GM23248 (cell line): ENCODE results near the gene PPP1R26. TPM values are rescaled to one million over a fixed set of nuclear protein-coding genes. Genes with fewer than 3 reads are reported as not detected.
"Not testable (repeated sequence)": the region's sequence is repeated elsewhere in the genome, so short reads cannot be mapped to it uniquely, and the experiment has no call there.

ENCODE experiments used
- DNase-seq: peaks from one replicate; pipeline ENCODE4 v3.0.0-alpha.2; 2015
- H2AFZ ChIP-seq: fragments of 200-600 bp; sonication (generic); 2 replicates; pipeline ENCODE4 v1.6.1; 2016; ENCODE audit warnings: antibody characterized with exemption
- H3F3A ChIP-seq: fragments of 200-600 bp; sonication (generic); 2 replicates; pipeline ENCODE4 v1.6.1; 2016; ENCODE audit warnings: mild to moderate bottlenecking, antibody characterized with exemption, mixed run types; ENCODE audit not compliant: insufficient read depth
- H3K27ac ChIP-seq: fragments of 200-600 bp; sonication (generic); 2 replicates; pipeline ENCODE4 v1.5.1; 2016; ENCODE audit warnings: mild to moderate bottlenecking
- H3K27me3 ChIP-seq: fragments of 200-600 bp; sonication (generic); replicated peaks from 2 replicates; pipeline ENCODE4 v1.6.1; 2016; ENCODE audit warnings: mild to moderate bottlenecking; ENCODE audit not compliant: insufficient read depth
- H3K36me3 ChIP-seq: fragments of 200-600 bp; sonication (generic); 2 replicates; pipeline ENCODE4 v1.6.1; 2016; ENCODE audit warnings: low read depth, mild to moderate bottlenecking
- H3K4me1 ChIP-seq: fragments of 200-600 bp; sonication (generic); 2 replicates; pipeline ENCODE4 v1.6.1; 2016; ENCODE audit warnings: mild to moderate bottlenecking; ENCODE audit not compliant: insufficient read depth
- H3K4me2 ChIP-seq: fragments of 200-600 bp; sonication (generic); one replicate; pipeline ENCODE4 v1.6.1; 2016; ENCODE audit warnings: mild to moderate bottlenecking; ENCODE audit not compliant: unreplicated experiment
- H3K4me3 ChIP-seq: fragments of 200-600 bp; sonication (generic); 2 replicates; pipeline ENCODE4 v1.5.1; 2016; ENCODE audit warnings: mild to moderate bottlenecking
- H3K79me2 ChIP-seq: fragments of 200-600 bp; sonication (generic); 2 replicates; pipeline ENCODE4 v1.6.1; 2016; ENCODE audit warnings: mild to moderate bottlenecking; ENCODE audit not compliant: insufficient read depth
- H3K9ac ChIP-seq: fragments of 200-600 bp; sonication (generic); 2 replicates; pipeline ENCODE4 v1.6.1; 2016; ENCODE audit warnings: mild to moderate bottlenecking
- H3K9me2 ChIP-seq: fragments of 200-600 bp; sonication (generic); 2 replicates; pipeline ENCODE4 v1.6.1; 2016; ENCODE audit warnings: mixed run types, mild to moderate bottlenecking, moderate library complexity; ENCODE audit not compliant: insufficient read depth
- H3K9me3 ChIP-seq: fragments of 200-600 bp; sonication (generic); one replicate; pipeline ENCODE4 v1.6.1; 2017; ENCODE audit warnings: low read depth
- H4K20me1 ChIP-seq: fragments of 200-600 bp; sonication (generic); 2 replicates; pipeline ENCODE4 v1.6.0; 2016; ENCODE audit not compliant: insufficient read depth
- EZH2 ChIP-seq: fragments of 200-600 bp; sonication (generic); IDR thresholded peaks from 2 replicates; pipeline ENCODE4 v1.6.1; 2018; ENCODE audit warnings: antibody characterized with exemption, mild to moderate bottlenecking; ENCODE audit not compliant: insufficient read depth, poor library complexity, severe bottlenecking
- EZH2phosphoT487 ChIP-seq: fragments of 200-600 bp; sonication (generic); IDR thresholded peaks from 2 replicates; pipeline ENCODE4 v1.6.1; 2018; ENCODE audit warnings: antibody characterized with exemption, moderate library complexity, mild to moderate bottlenecking, low read depth; ENCODE audit not compliant: insufficient read depth
- WGBS, 2 experiments: methylation state at CpG; one replicate each; pipeline ENCODE4 v1.1.6; 2015 to 2017; ENCODE audit warnings: low lambda C conversion rate in 2 of 2, low coverage in 1 of 2; ENCODE audit errors: missing lambda C conversion rate in 2 of 2; 5-methylcytosine and 5-hydroxymethylcytosine counted together
- in situ Hi-C: fragments of 300-500 bp; cut with MboI; formaldehyde crosslinking; loops from 2 replicates; pipeline ENCODE4 v1.15.0; 2020
- polyA plus RNA-seq: library from polyadenylated mRNA; unstranded; fragments of >200 nt; fragmentation: Nextera tagmentation; extraction: Ambion mirVana; gene quantifications from 2 replicates; pipeline ENCODE4 v1.2.1, GENCODE V29; 2016
- total RNA-seq: library from RNA; depleted of rRNA; stranded (reverse); fragments of >200 nt; shearing (Covaris generic); gene quantifications from 2 replicates; pipeline ENCODE4 v1.2.3, GENCODE V29; 2014

Gene PPP1R26
- total and polyA plus RNA-seq, 2 experiments from 2014 or later: 2.2 to 13.4 TPM

DNA sequence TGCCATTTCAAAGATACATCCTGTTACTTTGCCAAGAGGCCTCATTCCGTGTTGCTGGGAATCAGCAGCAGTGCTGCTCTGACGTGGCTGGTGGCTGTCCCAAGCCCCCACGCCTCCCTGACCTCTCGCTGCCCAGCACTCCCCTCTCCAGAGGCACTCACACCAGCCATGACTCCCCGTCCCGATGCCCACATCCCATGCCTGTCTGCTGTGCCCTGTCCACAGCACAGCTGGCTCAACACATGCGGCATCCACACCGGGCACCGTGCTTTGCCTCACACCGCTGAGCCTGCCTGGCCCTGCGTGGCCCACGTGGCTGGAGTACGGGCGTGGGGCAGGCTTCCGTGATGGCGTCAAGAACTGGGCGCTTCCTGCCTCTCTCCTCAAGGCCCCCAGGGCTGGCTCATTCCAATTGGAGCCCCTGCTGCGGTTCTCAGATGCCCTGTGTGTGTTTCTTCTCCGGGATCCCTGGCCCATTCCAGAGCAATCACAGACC is 33.8 kb downstream of the PPP1R26 start:
- Histone ChIP-seq H3F3A (peaks cover 13% of the 10 kb centered on the region; the same call in 1 of the 2 replicates), H3K79me2 (no peaks in the 10 kb centered on the region), H3K4me3 (no peak overlapping the region), H3K36me3 (no peaks in the 10 kb centered on the region), H3K9ac (no peak overlapping the region), H3K27me3 (peaks cover 18% of the 10 kb centered on the region; the same call in 1 of the 2 replicates), H3K27ac (no peak overlapping the region), H3K9me3 (no peaks in the 10 kb centered on the region), H3K9me2 (no peaks in the 10 kb centered on the region), H3K4me2 (no peak overlapping the region), H3K4me1 (peaks cover 12% of the 10 kb centered on the region), H2AFZ (no peak overlapping the region), H4K20me1 (no peaks in the 10 kb centered on the region)
- DNase-seq: no peak
- WGBS, 2 experiments: 91 to 92% methylated on average over 19 of the region's 19 CpGs
- in situ Hi-C loops: no loop called here
- TF ChIP-seq EZH2 (no peak), EZH2phosphoT487 (no peak)

DNA sequence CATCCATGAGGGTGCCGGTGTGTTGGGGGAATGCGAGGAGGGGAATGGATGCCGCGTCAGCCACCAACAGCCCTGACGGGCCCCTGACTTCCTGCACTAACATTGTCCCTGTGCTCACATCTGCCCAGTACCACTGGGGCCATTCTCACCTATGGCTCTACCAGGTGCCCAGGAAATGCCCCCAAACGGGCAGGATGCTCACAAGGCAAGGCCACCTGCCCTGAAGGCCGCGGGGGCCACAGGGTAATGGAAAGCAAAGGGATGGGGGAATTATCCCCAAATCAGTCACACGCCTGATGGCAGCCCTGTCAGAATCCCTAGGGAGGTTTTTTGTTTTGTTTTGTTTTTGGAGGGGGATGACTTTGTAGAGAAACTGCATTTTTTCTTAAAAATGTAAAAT is 34.3 kb downstream of the PPP1R26 start:
- H3K27ac ChIP-seq, H3K9me2 ChIP-seq, H3K9ac ChIP-seq, H4K20me1 ChIP-seq, DNase-seq, H3K4me2 ChIP-seq, in situ Hi-C loops, H3K36me3 ChIP-seq, H2AFZ ChIP-seq, H3K79me2 ChIP-seq, H3K4me3 ChIP-seq, H3K9me3 ChIP-seq: not testable (repeated sequence)
- Histone ChIP-seq H3F3A (peaks cover 13% of the 10 kb centered on the region; the same call in 1 of the 2 replicates), H3K27me3 (peaks cover 23% of the 10 kb centered on the region; the same call in 1 of the 2 replicates), H3K4me1 (peaks cover 12% of the 10 kb centered on the region)
- WGBS, 2 experiments: 79 to 88% methylated on average over 3 to 5 of the region's 9 CpGs

DNA sequence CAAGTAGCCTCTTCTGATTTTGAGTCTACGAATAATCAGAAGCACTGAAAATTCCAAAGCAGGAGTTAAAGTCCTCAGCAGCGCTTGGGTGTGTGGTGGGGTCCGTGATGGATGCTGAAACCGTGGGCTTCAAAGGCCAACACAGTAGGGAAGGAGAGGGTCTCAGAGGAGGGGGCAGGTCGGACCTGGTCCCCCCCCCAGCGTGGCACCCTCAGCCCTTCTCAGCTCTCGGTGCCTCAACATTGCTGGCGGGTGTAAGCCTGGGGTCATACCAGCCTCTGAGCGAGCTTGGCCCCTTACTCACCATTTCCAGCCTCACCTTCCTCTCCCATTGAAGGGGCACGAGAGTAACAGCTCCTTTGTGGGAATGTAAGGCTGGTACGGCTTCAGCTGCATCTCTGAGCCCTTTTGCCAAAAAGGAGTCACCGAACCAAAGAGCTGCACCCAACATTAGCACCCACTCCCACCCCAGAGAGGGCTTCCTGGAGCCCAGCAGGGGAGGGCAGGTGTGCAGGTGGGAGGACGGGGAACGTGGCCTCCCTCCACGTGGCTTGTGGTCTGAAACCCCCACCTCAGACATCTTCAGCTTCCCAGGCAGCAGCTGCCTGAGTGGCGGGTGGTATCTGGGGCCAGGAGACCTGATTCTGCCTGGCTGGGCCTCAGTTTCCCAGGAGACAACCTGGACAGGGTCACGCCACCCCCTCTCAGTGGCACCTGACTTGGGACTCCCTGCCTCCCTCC is 34.9 kb downstream of the PPP1R26 start:
- H3K79me2 ChIP-seq: no peaks in the 10 kb centered on the region
- no peaks in the 10 kb centered on the region for H3K9me3 ChIP-seq
- peaks cover 13% of the 10 kb centered on the region; the same call in 1 of the 2 replicates for H3F3A ChIP-seq
- H3K27me3 ChIP-seq: peaks cover 23% of the 10 kb centered on the region; the same call in 1 of the 2 replicates
- no peaks in the 10 kb centered on the region for H3K9me2 ChIP-seq
- in situ Hi-C loops: no loop called here
- H3K4me3 ChIP-seq: no peak overlapping the region
- H3K4me1 ChIP-seq: peaks cover 12% of the 10 kb centered on the region
- no peak overlapping the region for H2AFZ ChIP-seq
- no peak overlapping the region for H3K9ac ChIP-seq
- H4K20me1 ChIP-seq: no peaks in the 10 kb centered on the region
- no peak overlapping the region for H3K27ac ChIP-seq
- DNase-seq: no peak
- no peak overlapping the region for H3K4me2 ChIP-seq
- 58 to 61% methylated on average over 17 of the region's 17 CpGs for WGBS, 2 experiments
- no peaks in the 10 kb centered on the region for H3K36me3 ChIP-seq
- no peak for TF ChIP-seq EZH2
- TF ChIP-seq EZH2phosphoT487: no peak

DNA sequence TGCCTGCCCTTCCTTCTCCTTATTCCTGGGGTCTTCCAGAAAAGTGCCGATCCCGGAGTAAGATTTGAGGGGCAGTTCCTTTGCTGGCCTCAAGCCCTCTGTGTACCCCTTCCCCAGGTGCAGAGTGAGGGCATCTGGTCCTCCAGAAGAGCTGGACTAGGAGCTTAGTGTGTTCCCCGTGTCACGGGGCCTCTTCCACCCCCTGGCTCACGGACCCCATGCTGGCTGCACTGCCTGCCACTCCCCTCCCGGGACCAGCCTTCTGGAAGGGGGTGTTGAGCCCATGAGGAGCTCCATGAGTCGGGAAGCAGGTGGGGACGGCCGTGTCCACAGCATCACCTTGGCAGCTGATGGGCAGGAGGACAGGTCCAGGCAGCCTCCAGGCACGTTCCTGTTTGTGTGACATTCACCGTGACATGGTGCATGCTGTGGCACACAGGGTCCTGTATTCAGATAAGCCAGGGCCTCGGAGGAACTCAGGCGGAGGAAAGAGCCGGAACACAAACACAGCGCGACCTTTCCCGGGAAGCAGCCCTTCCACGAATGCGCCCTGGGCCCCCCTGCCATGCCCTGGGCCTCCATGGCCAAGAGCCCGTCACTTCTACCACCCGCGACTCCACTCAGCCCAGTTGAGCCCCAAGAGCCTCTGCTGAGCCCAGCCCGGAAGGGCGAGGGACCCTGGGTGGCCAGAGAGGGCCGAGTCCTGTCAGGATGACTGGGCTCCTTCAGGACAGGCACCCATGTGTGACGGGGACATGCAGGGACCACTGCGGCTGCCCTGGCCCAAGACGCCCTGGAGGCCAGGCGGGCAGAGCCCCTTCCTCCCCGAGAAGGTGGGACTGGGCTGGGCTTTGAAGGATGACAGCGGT is 35.7 kb downstream of the PPP1R26 start:
- no peak for DNase-seq

More for the DNA sequence above, 35.7 kb downstream of the PPP1R26 start:
- H2AFZ ChIP-seq: no peak overlapping the region
- peaks cover 23% of the 10 kb centered on the region; the same call in 1 of the 2 replicates for H3K27me3 ChIP-seq
- H3K79me2 ChIP-seq: no peaks in the 10 kb centered on the region
- peaks cover 11% of the 10 kb centered on the region; the same call in 1 of the 2 replicates for H3F3A ChIP-seq
- no peaks in the 10 kb centered on the region for H4K20me1 ChIP-seq
- H3K36me3 ChIP-seq: no peaks in the 10 kb centered on the region
- 70 to 72% methylated on average over 30 to 31 of the region's 31 CpGs for WGBS, 2 experiments
- H3K27ac ChIP-seq: no peak overlapping the region
- H3K9ac ChIP-seq: no peak overlapping the region
- H3K4me2 ChIP-seq: no peak overlapping the region
- H3K4me1 ChIP-seq: peaks cover 12% of the 10 kb centered on the region
- H3K4me3 ChIP-seq: no peak overlapping the region
- no peaks in the 10 kb centered on the region for H3K9me3 ChIP-seq
- in situ Hi-C loops: no loop called here
- TF ChIP-seq EZH2 (no peak), EZH2phosphoT487 (no peak)
- no peaks in the 10 kb centered on the region for H3K9me2 ChIP-seq
